Right lobe of liver (tissue), 6 donors: ENCODE data around the gene SLC27A5. TPM values are rescaled to one million over a fixed set of nuclear protein-coding genes. Genes with fewer than 3 reads are reported as not detected.

Source experiments
- ATAC-seq, 4 donors: fragments of 200-7000 bp; cut with Tn5 transposase; one replicate each; pipeline ENCODE4 v1.9.1; 2020; ENCODE audit warnings: mild to moderate bottlenecking in 4 of 4, moderate library complexity in 4 of 4
- DNase-seq, 3 donors: peaks; one replicate each; pipeline ENCODE4 v3.0.0-alpha.2; 2020
- H3K27ac ChIP-seq, 3 donors: fragments of 200-600 bp; one replicate each; pipeline ENCODE4 v1.8.0; 2022
- H3K27me3 ChIP-seq, 2 donors: fragments of 200-600 bp; one replicate each; pipeline ENCODE4 v1.8.0; 2022
- H3K36me3 ChIP-seq, 4 donors: fragments of 200-600 bp; sonication (generic) in 1 of 4; one replicate each; pipeline versions ENCODE4 v1.5.1 to v1.8.0; 2017 to 2022; ENCODE audit warnings: control low read depth in 1 of 4
- H3K4me1 ChIP-seq, 4 donors: fragments of 200-600 bp; sonication (generic) in 1 of 4; one replicate each; pipeline versions ENCODE4 v1.5.1 to v1.8.0; 2017 to 2022; ENCODE audit warnings: control low read depth in 1 of 4
- H3K4me3 ChIP-seq, 3 donors: fragments of 200-600 bp; one replicate each; pipeline ENCODE4 v1.8.0; 2022
- H3K9me3 ChIP-seq, 4 donors: fragments of 200-600 bp; sonication (generic) in 1 of 4; one replicate each; pipeline versions ENCODE4 v1.5.1 to v1.8.0; 2017 to 2022; ENCODE audit warnings: control low read depth in 1 of 4
- CTCF ChIP-seq, 4 donors: fragments of 200-600 bp in 3 of 4; fragments of 450-650 bp in 1 of 4; IDR thresholded peaks; one replicate each; pipeline versions ENCODE4 v1.5.1 to v1.8.0; 2016 to 2022; ENCODE audit warnings: antibody characterized with exemption in 4 of 4, mild to moderate bottlenecking in 2 of 4
- POLR2A ChIP-seq: fragments of 450-650 bp; IDR thresholded peaks from one replicate; pipeline ENCODE4 v1.6.1; 2017; ENCODE audit warnings: antibody characterized with exemption, mild to moderate bottlenecking
- WGBS: methylation state at CpG from one replicate; pipeline ENCODE4 v1.1.6; 2018; ENCODE audit warnings: low coverage, low lambda C conversion rate; ENCODE audit not compliant: insufficient coverage; ENCODE audit errors: missing lambda C conversion rate; 5-methylcytosine and 5-hydroxymethylcytosine counted together
- intact Hi-C, 2 donors: fragments of 100-400 bp; cut with DNase I; formaldehyde crosslinking; loops; one replicate each; pipeline versions ENCODE4 v1.11.2 to v1.14.1; 2022
- total RNA-seq, 6 experiments: library from RNA; depleted of rRNA in 2 of 6; stranded (reverse); fragments of >200 nt in 2 of 6; fragmentation: NEBNext Ultra II Directional in 3 of 6; extraction: Animal tissue kit (Norgen Biotek cat#: 25700) in 3 of 6; gene quantifications; one replicate each; pipeline versions ENCODE4 v1.1.0 to v1.2.4, GENCODE V29; 2016 to 2023
- donor health status: DM: no; HTN: yes; CAD: no.
- donor health status: DM: no; HTN: no; CAD: no.
- donor health status: DM: no; HTN: no; CAD: no.
- donor health status: DM: no; HTN: yes; CAD: no.
- donor health status: DM: no; HTN: yes; CAD: no.

SLC27A5 gene
- total RNA-seq, 6 experiments from 2014 or later: 107 to 737 (median 366) TPM

GRCh38 chr19:58538257-58539168, 26.7 kb upstream of the SLC27A5 start:
- Histone ChIP-seq H3K27ac (no peak overlapping the region), H3K4me1 (no peaks in the 10 kb centered on the region), H3K27me3 (no peaks in the 10 kb centered on the region), H3K9me3 (no peaks in the 10 kb centered on the region), H3K4me3 (peak overlapping the region in 2 of 3 donors; percentile 11 to 13), H3K36me3 (no peaks in the 10 kb centered on the region)
- ATAC-seq (peak; percentile 73 to 95 (median 82)), DNase-seq (peak in 1 of 3 donors; percentile 68)
- no peak for TF ChIP-seq CTCF (IDR thresholded peaks at IDR 0.05)
- no peak for TF ChIP-seq POLR2A
- 6% methylated on average over 11 of the region's 55 CpGs for WGBS
- intact Hi-C loops: no loop called here

GRCh38 chr19:58536852-58537798, 25.3 kb upstream of the SLC27A5 start:
- Histone ChIP-seq H3K4me3 (no peak overlapping the region), H3K27ac (no peak overlapping the region), H3K4me1 (no peaks in the 10 kb centered on the region), H3K36me3 (no peaks in the 10 kb centered on the region), H3K27me3 (no peaks in the 10 kb centered on the region), H3K9me3 (no peaks in the 10 kb centered on the region)
- DNase-seq (no peak), ATAC-seq (peak in 1 of 4 donors; percentile 38)
- intact Hi-C loops: no loop called here
- WGBS: 68% methylated on average over 3 of the region's 8 CpGs
- TF ChIP-seq CTCF (IDR thresholded peaks at IDR 0.05) (no peak), POLR2A (no peak)

GRCh38 chr19:58535857-58536256, 24.1 kb upstream of the SLC27A5 start:
- H3K4me3 ChIP-seq: no peak overlapping the region
- H3K36me3 ChIP-seq: no peaks in the 10 kb centered on the region
- DNase-seq: no peak
- intact Hi-C loops: no loop called here
- no peak overlapping the region for H3K27ac ChIP-seq
- ATAC-seq: no peak
- H3K9me3 ChIP-seq: no peaks in the 10 kb centered on the region
- 76% methylated on average over 3 of the region's 3 CpGs for WGBS
- TF ChIP-seq CTCF (IDR thresholded peaks at IDR 0.05) (no peak), POLR2A (no peak)
- no peaks in the 10 kb centered on the region for H3K4me1 ChIP-seq
- no peaks in the 10 kb centered on the region for H3K27me3 ChIP-seq

GRCh38 chr19:58531034-58531840, 19.4 kb upstream of the SLC27A5 start:
- DNase-seq (no peak), ATAC-seq (no peak)
- intact Hi-C loops: no loop called here
- Histone ChIP-seq H3K27ac (no peak overlapping the region), H3K4me1 (no peaks in the 10 kb centered on the region), H3K9me3 (no peaks in the 10 kb centered on the region), H3K27me3 (no peaks in the 10 kb centered on the region), H3K36me3 (no peaks in the 10 kb centered on the region), H3K4me3 (no peak overlapping the region)
- TF ChIP-seq CTCF (IDR thresholded peaks at IDR 0.05): no peak
- no peak for TF ChIP-seq POLR2A
- 59% methylated on average over 10 of the region's 10 CpGs for WGBS
